ENCODE measurements around the gene MRTFA. TPM values are rescaled to one million over a fixed set of nuclear protein-coding genes. Genes with fewer than 3 reads are reported as not detected.

The MRTFA gene
- total RNA-seq, 2 experiments from 2014 or later: 55.3 to 58.9 TPM

- H3K4me3 Mint-ChIP-seq: no peak overlapping the region
- no peak for TF ChIP-seq CTCF (IDR thresholded peaks at IDR 0.05)
- POLR2A ChIA-PET: no interaction called here
- peaks cover 29% of the 10 kb centered on the region for H3K4me1 Mint-ChIP-seq (ENCODE audit: low read depth)
- peaks cover 95% of the 10 kb centered on the region for H3K36me3 Mint-ChIP-seq (ENCODE audit: low read depth)
- Histone ChIP-seq H3K9me3 (ENCODE audit: control insufficient read depth in 1 of 2, insufficient read depth in 1 of 2, low read length in 2 of 2) (no peaks in the 10 kb centered on the region), H3K36me3 (ENCODE audit: insufficient read depth, low read length) (peaks cover 100% of the 10 kb centered on the region), H3K4me3 (ENCODE audit: low read length) (no peak overlapping the region), H3K27ac (ENCODE audit: low read depth in 1 of 2, low read length in 2 of 2) (no peak overlapping the region), H3K4me1 (ENCODE audit: insufficient read depth, low read length) (peaks cover 8% of the 10 kb centered on the region), H3K27me3 (ENCODE audit: control insufficient read depth in 1 of 2, insufficient read depth in 2 of 2, low read length in 2 of 2) (no peaks in the 10 kb centered on the region)
- peak overlapping the region; percentile 15 for H3K27ac Mint-ChIP-seq
- CTCF ChIA-PET: no interaction called here
- no peaks in the 10 kb centered on the region for H3K27me3 Mint-ChIP-seq
- ATAC-seq (ENCODE audit: poor library complexity) (no peak), DNase-seq (no peak)
- H3K9me3 Mint-ChIP-seq: no peaks in the 10 kb centered on the region
- intact Hi-C loops (cut with DNase I, micrococcal nuclease): no loop called here
These were observed 211.4 kb downstream of the MRTFA start for GRCh38 chr22:40425082-40425481.

GRCh38 chr22:40423882-40424640, 212.5 kb downstream of the MRTFA start:
- POLR2A ChIA-PET: interaction anchor here (1.0 kb wide), 1 partner anchor 22 kb away, joined by 4 read pairs; no protein-coding TSS in a partner anchor
- CTCF ChIA-PET: no interaction called here

GRCh38 chr22:40423310-40423688, 213.2 kb downstream of the MRTFA start:
- no peak overlapping the region for H3K4me3 ChIP-seq (ENCODE audit: low read length)
- intact Hi-C loops (cut with DNase I, micrococcal nuclease): no loop called here
- H3K9me3 Mint-ChIP-seq: no peaks in the 10 kb centered on the region
- no peak overlapping the region for H3K27ac ChIP-seq (ENCODE audit: low read depth in 1 of 2, low read length in 2 of 2)
- ChIA-PET CTCF (no interaction called here), POLR2A (interaction anchor here (1.0 kb wide), 1 partner anchor 21 kb away, joined by 4 read pairs; no protein-coding TSS in a partner anchor)
- DNase-seq (no peak), ATAC-seq (ENCODE audit: poor library complexity) (no peak)
- TF ChIP-seq CTCF (IDR thresholded peaks at IDR 0.05): no peak
- peak overlapping the region; percentile 27 for H3K27ac Mint-ChIP-seq
- H3K4me1 ChIP-seq (ENCODE audit: insufficient read depth, low read length): peaks cover 10% of the 10 kb centered on the region
- no peak overlapping the region for H3K4me3 Mint-ChIP-seq
- H3K36me3 ChIP-seq (ENCODE audit: insufficient read depth, low read length): peaks cover 100% of the 10 kb centered on the region
- H3K36me3 Mint-ChIP-seq (ENCODE audit: low read depth): peaks cover 86% of the 10 kb centered on the region
- H3K4me1 Mint-ChIP-seq (ENCODE audit: low read depth): peaks cover 23% of the 10 kb centered on the region
- H3K9me3 ChIP-seq (ENCODE audit: control insufficient read depth in 1 of 2, insufficient read depth in 1 of 2, low read length in 2 of 2): no peaks in the 10 kb centered on the region
- no peaks in the 10 kb centered on the region for H3K27me3 Mint-ChIP-seq
- H3K27me3 ChIP-seq (ENCODE audit: control insufficient read depth in 1 of 2, insufficient read depth in 2 of 2, low read length in 2 of 2): no peaks in the 10 kb centered on the region

More at GRCh38 chr22:40423882-40424640, 212.5 kb downstream of the MRTFA start:
- peaks cover 100% of the 10 kb centered on the region for H3K36me3 ChIP-seq (ENCODE audit: insufficient read depth, low read length)
- no peaks in the 10 kb centered on the region for H3K9me3 ChIP-seq (ENCODE audit: control insufficient read depth in 1 of 2, insufficient read depth in 1 of 2, low read length in 2 of 2)
- no peak overlapping the region for H3K27ac ChIP-seq (ENCODE audit: low read depth in 1 of 2, low read length in 2 of 2)
- TF ChIP-seq CTCF (IDR thresholded peaks at IDR 0.05): no peak
- no peak overlapping the region for H3K4me3 Mint-ChIP-seq
- H3K27ac Mint-ChIP-seq: peak overlapping the region; percentile 27
- no peaks in the 10 kb centered on the region for H3K9me3 Mint-ChIP-seq
- DNase-seq (no peak), ATAC-seq (ENCODE audit: poor library complexity) (no peak)
- H3K4me1 ChIP-seq (ENCODE audit: insufficient read depth, low read length): peaks cover 10% of the 10 kb centered on the region
- intact Hi-C loops (cut with DNase I, micrococcal nuclease): no loop called here
- peaks cover 28% of the 10 kb centered on the region for H3K4me1 Mint-ChIP-seq (ENCODE audit: low read depth)
- no peaks in the 10 kb centered on the region for H3K27me3 ChIP-seq (ENCODE audit: control insufficient read depth in 1 of 2, insufficient read depth in 2 of 2, low read length in 2 of 2)
- H3K27me3 Mint-ChIP-seq: no peaks in the 10 kb centered on the region
- H3K36me3 Mint-ChIP-seq (ENCODE audit: low read depth): peaks cover 93% of the 10 kb centered on the region
- H3K4me3 ChIP-seq (ENCODE audit: low read length): no peak overlapping the region

All from CD4-positive, alpha-beta T cell (primary cell).